ENCODE data around the gene PIBF1. TPM values are rescaled to one million over a fixed set of nuclear protein-coding genes. Genes with fewer than 3 reads are reported as not detected.

Gene PIBF1
- total RNA-seq, 1 donor from 2014 or later = 26.4 TPM

DNA sequence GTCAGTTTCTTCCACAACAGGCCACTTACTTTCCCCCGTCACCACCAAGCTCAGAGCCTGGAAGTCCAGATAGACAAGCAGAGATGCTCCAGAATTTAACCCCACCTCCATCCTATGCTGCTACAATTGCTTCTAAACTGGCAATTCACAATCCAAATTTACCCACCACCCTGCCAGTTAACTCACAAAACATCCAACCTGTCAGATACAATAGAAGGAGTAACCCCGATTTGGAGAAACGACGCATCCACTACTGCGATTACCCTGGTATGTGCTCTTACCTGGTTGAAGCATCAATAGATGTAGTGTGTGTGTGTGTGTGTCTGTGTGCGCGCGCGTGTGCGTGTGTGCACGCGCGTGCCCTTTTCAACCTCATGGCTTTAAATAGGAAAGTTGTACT, 280.5 kb downstream of the PIBF1 start:
- no peak for DNase-seq

DNA sequence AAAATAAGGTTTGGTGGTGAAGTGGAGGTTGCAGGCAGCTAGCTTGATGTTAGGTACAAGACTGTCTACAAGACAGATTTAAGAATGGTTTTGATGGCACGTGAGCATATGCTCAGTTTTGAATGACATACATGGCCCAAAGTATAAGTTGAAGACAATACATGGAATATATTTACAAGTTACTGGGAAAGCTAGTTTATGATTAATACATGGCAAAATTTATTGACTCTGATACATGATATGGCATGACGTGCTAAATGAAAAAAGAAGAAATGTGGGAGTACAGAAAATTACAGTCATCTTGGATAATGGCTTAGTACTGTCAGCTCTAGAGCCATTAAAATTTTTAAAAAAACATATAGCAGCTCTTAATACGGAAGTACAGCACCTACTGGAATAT, 281.2 kb downstream of the PIBF1 start:
- DNase-seq = no peak

DNA sequence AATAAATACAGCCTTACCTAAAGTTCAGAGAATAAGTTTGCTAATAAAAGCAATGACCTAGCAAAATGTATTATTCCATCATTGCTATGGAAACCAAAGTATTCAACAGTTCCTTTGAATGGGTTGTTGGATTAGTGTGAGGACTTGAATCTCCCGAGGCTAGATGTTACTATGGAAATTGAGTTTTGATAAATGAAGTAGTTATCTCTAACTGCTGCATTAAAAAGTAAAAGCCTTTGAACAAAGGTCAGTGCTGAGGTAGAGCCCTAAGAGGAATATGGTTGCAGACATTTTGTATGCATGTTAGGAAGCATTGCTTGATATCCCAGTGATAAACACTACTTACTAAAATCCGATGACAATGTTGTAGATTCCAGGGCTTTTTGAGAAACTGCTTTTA, 283.1 kb downstream of the PIBF1 start:
- DNase-seq = no peak

DNA sequence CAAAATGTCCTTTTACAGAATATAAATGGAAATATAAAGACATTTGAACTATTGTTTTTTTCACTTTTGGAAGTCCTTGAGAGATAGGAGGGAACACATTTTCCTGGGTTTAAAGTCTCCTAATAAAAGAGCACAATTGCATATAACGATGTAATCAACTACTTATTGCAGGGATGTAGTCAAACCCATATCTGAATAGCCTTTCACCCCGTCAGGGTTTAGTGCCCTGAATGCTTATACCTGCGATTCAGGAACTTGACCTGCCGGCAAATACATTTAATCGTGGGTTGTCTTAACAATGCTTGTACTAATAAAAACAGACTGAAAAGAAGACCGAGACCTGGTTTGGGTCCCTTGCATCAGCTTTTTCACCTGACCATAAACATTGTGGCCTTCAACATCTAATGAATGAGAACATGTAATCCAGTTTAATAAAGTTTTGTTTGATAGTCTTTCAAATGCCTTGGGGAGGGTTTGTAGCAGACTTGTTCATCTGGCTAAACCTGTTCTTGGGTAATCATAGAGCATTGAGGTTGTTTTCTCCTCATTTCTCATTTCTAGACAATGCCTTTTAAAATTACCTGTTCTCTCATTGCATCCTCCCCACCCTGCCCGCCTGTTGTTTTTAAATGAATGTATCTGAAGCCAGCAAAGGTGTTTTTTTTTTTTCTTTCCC, 283.9 kb downstream of the PIBF1 start:
- DNase-seq = no peak

Other genes with a start within 250 kb of the PIBF1 start
- gene MZT1, start 54.5 kb upstream of the PIBF1 start, total RNA-seq = 10.0 and 12.7 TPM in 2 replicates
- gene BORA, start 54.2 kb upstream of the PIBF1 start, total RNA-seq = 5.3 and 9.1 TPM in 2 replicates
- 49.5 and 64.8 TPM in 2 replicates for gene DIS3, start 233 bp upstream of the PIBF1 start, total RNA-seq

Measured in dermis blood vessel endothelial cell (primary cell).